ENCODE data around the gene CNTN1.

Gene CNTN1

GRCh38 chr12:41120211-41120610 lies 428.0 kb downstream of the CNTN1 start:
- no peak for DNase-seq (ENCODE audit: low read depth)

- no peak for DNase-seq (ENCODE audit: low read depth)
These were observed 429.1 kb downstream of the CNTN1 start for GRCh38 chr12:41121374-41121773.
